Frontal cortex (tissue), 4 donors: ENCODE results near the gene CSF3. TPM values are rescaled to one million over a fixed set of nuclear protein-coding genes. Genes with fewer than 3 reads are reported as not detected.

ENCODE experiments used
- DNase-seq, 2 donors: peaks; one replicate each; pipeline ENCODE4 v3.0.0; 2012; ENCODE audit warnings: low spot score in 2 of 2
- FAIRE-seq: peaks from 2 replicates; lab custom pipeline; 2012; peaks lifted over from hg19 to GRCh38; lab: Jason Lieb, UNC
- small RNA-seq: library from RNA; depleted of rRNA; stranded (forward); fragments of <200 nt; gene quantifications from one replicate; pipeline ENCODE3, GENCODE V24; 2014
- total RNA-seq: library from RNA; depleted of rRNA; stranded (reverse); fragments of >200 nt; gene quantifications from one replicate; pipeline ENCODE4 v1.2.3, GENCODE V29; 2014
- donor health status: control.
- donor health status: control.
- donor health status: control.

CSF3 gene
- total RNA-seq, 1 donor from 2014 or later = not detected

DNA sequence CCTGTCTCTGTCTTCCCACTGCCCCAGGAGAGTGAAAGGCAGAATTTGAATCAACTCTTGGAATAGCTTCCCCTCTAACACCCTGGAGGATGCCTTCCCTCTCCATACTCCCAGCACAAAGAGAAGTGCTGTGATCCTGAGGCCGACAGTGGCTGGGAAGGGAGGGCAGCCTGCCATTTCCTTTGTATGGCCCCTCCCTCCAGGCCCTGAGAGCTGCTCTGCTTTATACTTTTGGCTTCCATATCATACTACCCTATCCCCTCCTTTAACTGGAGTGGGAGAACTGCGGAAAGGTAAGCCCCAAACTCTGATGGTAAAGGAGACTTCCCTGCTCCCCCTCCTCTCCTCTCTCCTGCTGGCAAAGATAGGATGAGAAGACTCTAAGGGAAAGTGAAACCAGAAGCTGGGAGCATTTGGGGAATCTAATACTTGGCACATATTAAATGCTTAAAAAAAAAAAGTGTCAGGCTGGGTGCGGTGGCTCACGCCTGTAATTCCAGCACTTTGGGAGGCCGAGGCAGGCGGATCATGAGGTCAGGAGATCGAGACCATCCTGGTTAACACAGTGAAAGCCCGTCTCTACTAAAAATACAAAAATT lies 43.0 kb downstream of the CSF3 start:
- no peak for FAIRE-seq
- DNase-seq = no peak

- DNase-seq (no peak), FAIRE-seq (no peak)
Measured at GRCh38 chr17:40058865-40059264, 43.6 kb downstream of the CSF3 start.

DNA sequence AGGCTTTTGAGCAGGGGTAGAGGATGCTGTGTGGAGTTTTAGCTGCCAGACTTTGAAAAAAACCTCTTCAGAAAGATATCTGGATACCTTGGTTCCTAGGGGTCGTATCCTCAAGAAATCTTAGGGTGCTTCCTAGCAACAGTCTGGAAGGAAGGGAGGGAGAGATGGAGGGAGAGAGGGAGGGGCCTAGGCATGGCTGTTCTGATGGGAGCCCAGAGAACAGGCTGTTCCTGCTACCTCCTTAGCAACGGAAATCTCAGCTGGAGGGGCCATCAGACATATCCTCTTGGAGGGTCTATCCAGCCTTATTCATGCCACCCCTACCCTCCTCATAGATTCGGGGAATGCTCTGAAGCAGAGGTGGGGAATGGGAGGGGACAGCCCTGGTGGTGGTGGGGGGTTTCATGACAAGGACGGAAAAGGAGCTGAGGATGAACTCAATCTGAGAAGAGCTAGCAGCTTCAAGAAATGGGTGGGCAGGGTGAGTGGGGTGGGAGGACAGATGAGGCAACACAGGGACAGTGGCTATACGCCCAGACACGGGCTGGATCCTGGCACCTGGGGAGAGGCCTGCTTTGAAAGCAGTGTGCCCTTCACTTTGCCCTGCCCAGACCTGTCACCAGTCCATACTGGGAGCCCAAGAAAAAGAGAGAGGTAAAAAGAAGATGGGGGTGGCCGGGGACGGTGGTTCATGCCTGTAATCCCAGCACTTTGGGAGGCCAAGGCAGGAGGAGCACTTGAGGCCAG lies 44.7 kb downstream of the CSF3 start:
- no peak for DNase-seq

DNA sequence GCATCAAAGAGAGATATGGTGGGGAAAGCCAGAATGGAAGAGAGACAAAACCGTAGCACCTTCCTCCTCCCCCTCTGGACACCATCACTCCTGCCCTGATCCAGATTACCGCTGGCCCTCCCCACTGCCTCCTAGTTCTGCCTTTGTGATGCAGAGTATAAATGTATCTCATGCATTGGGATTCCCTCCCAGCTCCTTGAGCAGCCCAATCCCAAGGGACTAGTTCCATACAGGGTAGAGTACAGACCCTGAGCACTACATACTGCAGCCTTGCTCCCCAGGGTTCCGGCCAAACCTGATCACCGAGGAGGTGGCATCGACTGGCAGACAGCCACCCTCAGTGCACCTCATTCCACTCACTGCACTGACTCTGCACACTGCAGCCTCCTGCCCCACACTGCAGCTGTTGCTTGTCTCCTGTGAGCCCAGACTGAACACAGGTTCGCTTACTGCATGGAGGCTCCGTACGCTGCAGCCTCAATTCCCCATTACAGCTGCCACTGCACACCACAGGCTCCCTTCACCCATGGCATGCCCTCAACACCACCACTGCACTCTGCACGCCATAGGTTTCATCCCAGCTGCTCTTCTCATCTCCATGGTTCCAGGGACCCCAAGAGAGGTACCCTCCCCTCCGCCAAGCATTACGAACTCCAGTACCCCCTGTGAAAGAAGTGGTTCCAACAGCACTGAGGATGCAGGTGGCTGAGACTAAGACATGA lies 45.8 kb downstream of the CSF3 start:
- FAIRE-seq (no peak), DNase-seq (no peak)

More for the DNA sequence above, 44.7 kb downstream of the CSF3 start:
- no peak for FAIRE-seq

DNA sequence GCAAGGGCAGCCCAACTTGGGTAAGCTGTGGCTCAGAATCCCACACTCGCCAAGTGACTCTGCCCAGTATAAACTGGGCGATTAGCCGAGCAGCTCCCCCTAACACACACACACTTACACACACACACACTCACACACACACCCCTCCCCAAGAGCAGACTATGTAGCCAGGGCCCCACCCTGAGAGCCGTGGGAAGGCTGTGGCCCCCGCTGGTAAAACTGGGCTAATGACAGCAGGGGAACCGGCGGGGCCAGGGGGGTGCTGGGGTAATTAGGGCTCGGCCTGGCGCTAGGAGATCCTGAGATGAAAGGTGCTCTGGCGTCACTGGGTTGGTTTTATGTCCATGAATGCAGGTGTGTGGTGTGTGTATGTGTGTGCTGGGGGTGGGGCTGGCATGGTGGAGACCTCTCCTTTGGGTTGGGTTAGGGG lies 46.4 kb downstream of the CSF3 start:
- FAIRE-seq (no peak), DNase-seq (no peak)

GRCh38 chr17:40062329-40063186 lies 47.3 kb downstream of the CSF3 start, which contains the start of gene THRA:
TSS of gene THRA (plus strand) at chr17:40062965. CDS start at chr17:40074489, 11,524 bp downstream.
- FAIRE-seq = no peak
- DNase-seq = peak; percentile 93 to 96

GRCh38 chr17:40063187-40063771 lies 48.0 kb downstream of the CSF3 start:
- peak in 1 of 2 donors; percentile 61 for DNase-seq
- FAIRE-seq = no peak

- FAIRE-seq = no peak
- no peak for DNase-seq
Measured at GRCh38 chr17:40063901-40064531, 48.8 kb downstream of the CSF3 start.

- DNase-seq (no peak), FAIRE-seq (no peak)
Measured at GRCh38 chr17:40064971-40065768, 49.9 kb downstream of the CSF3 start.

DNA sequence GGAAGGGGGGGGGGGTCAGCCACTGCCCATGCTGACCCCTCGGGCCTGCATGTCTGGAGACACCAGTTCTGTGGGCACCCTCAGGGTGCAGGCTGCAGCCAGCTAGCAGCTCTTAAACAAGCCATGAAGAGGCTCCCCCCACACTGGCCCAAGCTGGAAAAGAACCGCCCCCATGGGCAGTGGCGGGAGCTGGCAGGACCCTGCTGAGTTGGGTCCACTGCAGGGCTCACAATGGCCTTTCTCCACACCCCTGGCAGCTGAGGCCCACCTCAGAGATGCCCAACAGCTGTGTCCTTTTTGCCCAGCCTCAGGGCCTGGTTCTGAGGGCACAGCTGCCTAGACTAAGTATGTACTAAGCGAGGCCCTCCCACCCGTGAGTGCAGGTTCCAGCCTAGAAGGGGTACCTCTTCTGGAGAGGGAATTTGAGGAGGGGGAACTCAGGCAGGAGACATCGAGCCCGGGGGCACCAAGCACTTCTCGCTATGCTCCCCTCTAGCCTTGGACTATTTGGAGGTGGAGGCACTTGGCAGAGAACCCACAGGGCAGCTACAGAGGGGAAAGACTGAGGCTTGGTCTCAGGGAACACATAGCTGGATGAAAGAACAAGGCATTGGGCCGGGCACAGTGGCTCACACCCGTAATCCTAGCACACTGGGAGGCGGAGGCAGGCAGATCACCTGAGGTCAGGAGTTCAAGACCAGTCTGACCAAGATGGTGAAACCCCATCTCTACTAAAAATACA lies 50.7 kb downstream of the CSF3 start:
- no peak for DNase-seq
- FAIRE-seq = no peak

Small RNA genes lying within 50 kb of the gene (small RNA-seq; reads per million reads assigned to genes)
- gene SNORD124 = 1,239 reads per million, percentile 99 among the genes with 10 or more reads in this experiment

Other genes with a start within 250 kb of the CSF3 start
- 0.41 TPM for gene IKZF3, start 151.1 kb upstream of the CSF3 start, total RNA-seq
- gene ZPBP2, start 147.2 kb upstream of the CSF3 start, total RNA-seq = not detected
- 6.5 TPM for gene GSDMB, start 96.8 kb upstream of the CSF3 start, total RNA-seq
- gene ORMDL3, start 87.8 kb upstream of the CSF3 start, total RNA-seq = 38.3 TPM
- gene LRRC3C, start 87.7 kb upstream of the CSF3 start, total RNA-seq = not detected
- gene GSDMA, start 52.4 kb upstream of the CSF3 start, total RNA-seq = under 0.01 TPM
- 77.0 TPM for gene PSMD3, start 34.6 kb upstream of the CSF3 start, total RNA-seq
- 42.8 TPM for gene MED24, start 39.0 kb downstream of the CSF3 start, total RNA-seq
- 90.5 TPM for gene THRA, start 47.5 kb downstream of the CSF3 start, total RNA-seq
- gene NR1D1, start 85.1 kb downstream of the CSF3 start, total RNA-seq = under 0.01 TPM
- gene MSL1, start 106.5 kb downstream of the CSF3 start, total RNA-seq = 81.5 TPM
- gene CASC3, start 125.1 kb downstream of the CSF3 start, total RNA-seq = 38.3 TPM
- gene RAPGEFL1, start 162.0 kb downstream of the CSF3 start, total RNA-seq = 12.6 TPM
- gene WIPF2, start 203.9 kb downstream of the CSF3 start, total RNA-seq = 5.3 TPM